Stimulated activated CD8-positive, alpha-beta memory T cell treated with anti-CD3 and anti-CD28 coated beads, Interleukin-7, amount 100 ng/mL, for 48 hours (primary cell): ENCODE measurements around the gene CACNB2.

Experiments
- DNase-seq, 2 donors: peaks; one replicate each; pipeline ENCODE4 v3.0.0-alpha.2; 2020; ENCODE audit warnings: low read depth in 1 of 2; ENCODE audit errors: extremely low read depth in 1 of 2

Gene CACNB2

GRCh38 chr10:18381679-18382078 is 241.5 kb downstream of the CACNB2 start:
- no peak for DNase-seq

- no peak for DNase-seq
These were observed 257.7 kb downstream of the CACNB2 start for GRCh38 chr10:18397906-18398305.

DNA sequence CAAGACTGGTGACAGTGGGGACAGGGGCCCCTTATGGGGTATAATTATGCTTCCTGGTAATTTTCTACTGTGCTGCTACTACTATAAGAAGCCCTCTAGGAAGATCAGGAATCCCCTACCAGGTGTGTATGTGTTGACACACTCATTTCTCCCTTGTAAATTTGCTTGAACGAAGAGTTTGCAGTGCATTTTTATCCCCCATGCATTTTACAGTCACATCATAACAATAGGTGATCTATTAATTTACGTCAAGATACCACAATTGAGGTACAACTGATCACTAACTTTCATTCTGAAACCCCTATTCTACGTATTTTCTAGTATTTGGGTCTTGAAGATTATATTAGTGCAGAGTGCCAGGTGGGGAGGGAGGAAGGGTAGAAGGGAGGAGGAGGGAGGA is 258.9 kb downstream of the CACNB2 start:
- DNase-seq: no peak

GRCh38 chr10:18400201-18400905 is 260.1 kb downstream of the CACNB2 start:
- no peak for DNase-seq

- DNase-seq: no peak
These were observed 260.7 kb downstream of the CACNB2 start for GRCh38 chr10:18400906-18401245.

DNA sequence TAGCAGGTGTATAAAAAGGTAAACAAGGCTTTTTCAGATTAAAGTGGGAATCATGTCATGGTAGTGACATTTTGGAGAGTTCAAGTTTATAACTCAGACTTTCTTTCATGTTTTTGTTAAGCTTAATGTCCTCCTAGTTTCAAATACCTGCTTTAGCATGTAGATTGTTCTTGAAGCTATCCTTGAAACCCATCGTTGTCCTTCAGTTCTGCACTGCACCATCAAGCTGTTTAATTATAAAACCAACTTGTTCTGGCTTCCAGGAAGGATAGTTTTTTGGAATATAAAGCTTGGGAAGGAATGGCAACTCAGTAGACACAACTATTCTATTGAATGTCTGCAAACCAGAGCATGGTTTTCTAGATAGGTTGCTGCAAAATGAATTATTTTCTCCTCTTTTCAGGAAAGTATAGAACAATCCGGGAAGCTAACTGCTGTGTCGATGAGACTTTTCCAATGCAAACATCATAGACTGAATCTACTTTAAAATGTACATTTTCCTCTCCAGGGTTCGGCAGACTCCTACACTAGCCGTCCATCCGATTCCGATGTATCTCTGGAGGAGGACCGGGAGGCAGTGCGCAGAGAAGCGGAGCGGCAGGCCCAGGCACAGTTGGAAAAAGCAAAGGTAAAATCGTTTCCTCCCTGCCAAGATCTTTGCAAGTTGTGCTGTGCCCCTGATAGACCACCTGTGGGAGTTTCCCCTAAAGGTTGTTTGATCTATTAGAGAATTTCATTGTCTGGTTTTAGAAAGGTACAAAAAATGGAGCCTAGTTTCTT is 261.4 kb downstream of the CACNB2 start:
- no peak for DNase-seq

DNA sequence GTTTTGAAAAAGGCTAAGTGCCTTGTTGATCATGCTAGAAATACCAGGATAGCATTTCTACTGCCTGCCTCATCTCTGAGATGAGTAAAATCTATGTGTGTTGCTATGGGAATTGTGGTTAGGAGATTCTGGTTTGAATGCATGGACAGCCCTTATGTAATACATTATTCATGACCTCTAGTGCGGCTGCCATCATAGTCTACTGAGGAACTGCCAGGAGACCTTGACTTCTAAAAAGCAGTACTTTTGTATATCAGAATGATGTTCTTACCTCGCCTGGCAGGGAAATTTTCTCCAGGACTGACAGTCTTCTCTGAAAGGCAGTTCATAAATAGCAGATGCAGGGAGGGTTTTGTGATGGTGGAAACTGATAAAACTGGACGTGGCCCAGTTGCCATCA is 262.6 kb downstream of the CACNB2 start:
- no peak for DNase-seq

- DNase-seq: no peak
These were observed 264.3 kb downstream of the CACNB2 start for GRCh38 chr10:18404530-18404929.

- no peak for DNase-seq
These were observed 265.9 kb downstream of the CACNB2 start for GRCh38 chr10:18406136-18406535.

GRCh38 chr10:18409599-18410397 is 269.6 kb downstream of the CACNB2 start:
- DNase-seq: no peak

- no peak for DNase-seq
These were observed 273.8 kb downstream of the CACNB2 start for GRCh38 chr10:18414061-18414460.

GRCh38 chr10:18417950-18418527 is 277.8 kb downstream of the CACNB2 start:
- DNase-seq: no peak

- no peak for DNase-seq
These were observed 278.5 kb downstream of the CACNB2 start for GRCh38 chr10:18418541-18419215.

GRCh38 chr10:18419945-18420344 is 279.7 kb downstream of the CACNB2 start:
- no peak for DNase-seq

DNA sequence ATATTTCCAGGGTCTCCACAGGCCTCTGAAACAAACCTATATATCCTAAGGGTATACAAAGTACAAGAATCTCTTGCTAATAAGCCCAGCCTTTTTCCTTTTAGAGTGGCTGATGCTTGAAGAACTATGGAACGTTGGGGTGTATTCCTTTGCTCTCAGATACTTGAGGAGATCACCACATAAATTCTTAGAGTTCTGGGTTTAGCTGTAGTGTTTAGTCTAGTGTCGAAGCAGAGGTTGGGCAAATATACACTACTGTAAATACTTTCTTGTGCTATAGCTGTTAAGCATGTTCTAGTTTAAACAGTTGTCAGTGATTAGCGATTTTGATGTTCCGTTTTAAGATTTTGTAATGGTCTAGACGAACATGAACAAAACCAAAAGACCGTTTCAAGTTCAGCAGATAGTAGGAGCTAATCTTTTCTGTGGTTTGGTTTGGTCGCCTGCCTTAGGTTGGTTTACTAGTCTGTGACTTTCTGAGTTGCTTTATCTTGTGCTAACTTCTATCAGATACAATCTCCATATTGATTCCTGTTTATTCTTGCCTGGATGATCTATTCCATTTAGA is 281.6 kb downstream of the CACNB2 start:
- no peak for DNase-seq

DNA sequence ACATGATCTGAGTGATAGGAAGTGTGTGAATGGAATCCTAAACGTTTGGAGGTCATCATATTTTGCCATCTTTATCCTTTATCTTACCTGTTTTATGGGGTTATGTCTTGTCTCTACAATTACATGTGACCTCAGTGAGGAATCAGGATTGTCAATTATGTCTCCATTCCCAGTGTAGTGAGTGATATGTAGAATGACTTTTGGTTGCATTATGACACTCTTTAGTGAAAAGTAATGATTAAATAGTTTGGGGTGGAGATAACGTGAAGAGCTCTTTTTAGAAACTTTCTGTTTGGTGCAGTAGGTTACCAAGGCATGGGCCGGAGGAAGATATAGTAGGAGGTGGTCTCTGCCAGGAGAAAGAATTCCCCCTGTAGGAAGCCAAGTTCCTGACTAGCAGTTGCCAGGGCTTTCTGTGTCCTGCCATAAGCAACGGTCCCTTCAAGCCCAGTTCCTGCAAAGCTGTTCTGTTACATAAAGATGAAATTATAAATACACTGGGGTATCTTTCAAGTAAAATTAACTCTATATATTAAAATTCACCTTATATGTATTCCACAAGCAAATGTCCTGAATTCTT is 282.9 kb downstream of the CACNB2 start:
- no peak for DNase-seq

GRCh38 chr10:18424200-18424599 is 284.0 kb downstream of the CACNB2 start:
- no peak for DNase-seq

DNA sequence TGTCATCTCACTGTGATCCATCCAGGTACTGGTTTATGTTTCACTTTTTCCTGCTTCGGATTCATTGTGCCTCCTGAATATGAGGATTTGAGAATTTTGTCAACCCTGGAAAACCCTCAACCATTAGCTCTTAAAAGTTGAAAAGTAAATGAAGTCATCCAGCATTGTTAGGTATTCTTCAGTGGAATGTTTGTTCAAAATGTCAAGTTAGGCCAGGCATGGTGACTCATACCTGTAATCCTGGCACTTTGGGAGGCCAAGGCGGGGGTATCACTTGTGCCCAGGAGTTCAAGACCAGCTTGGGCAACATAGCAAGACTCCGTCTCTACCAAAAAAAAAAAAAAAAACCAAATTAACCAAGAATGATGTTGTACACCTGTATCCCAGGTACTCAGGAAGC is 289.1 kb downstream of the CACNB2 start:
- DNase-seq: no peak

GRCh38 chr10:18436902-18437301 is 296.7 kb downstream of the CACNB2 start:
- no peak for DNase-seq

DNA sequence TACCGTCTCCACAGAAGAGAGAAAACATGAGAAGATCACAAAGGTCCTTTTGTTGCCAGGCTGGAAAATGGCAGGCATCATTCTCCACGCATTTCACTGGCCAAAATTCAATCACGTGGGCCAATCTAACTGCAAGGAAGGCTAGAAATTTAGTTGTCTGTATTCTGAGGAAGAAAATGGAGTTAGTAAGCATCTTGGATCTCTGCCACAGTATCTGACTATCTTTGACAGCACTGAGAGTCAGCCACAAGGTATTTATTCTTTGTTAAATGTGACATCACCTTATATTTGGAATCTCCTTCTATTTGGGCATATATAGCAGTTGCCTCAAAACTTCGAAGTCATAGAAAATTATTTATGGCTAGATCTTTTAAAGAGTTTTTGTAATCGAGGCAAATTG is 297.3 kb downstream of the CACNB2 start:
- DNase-seq: no peak
